ENCODE results near the gene CIRBP.

DNA sequence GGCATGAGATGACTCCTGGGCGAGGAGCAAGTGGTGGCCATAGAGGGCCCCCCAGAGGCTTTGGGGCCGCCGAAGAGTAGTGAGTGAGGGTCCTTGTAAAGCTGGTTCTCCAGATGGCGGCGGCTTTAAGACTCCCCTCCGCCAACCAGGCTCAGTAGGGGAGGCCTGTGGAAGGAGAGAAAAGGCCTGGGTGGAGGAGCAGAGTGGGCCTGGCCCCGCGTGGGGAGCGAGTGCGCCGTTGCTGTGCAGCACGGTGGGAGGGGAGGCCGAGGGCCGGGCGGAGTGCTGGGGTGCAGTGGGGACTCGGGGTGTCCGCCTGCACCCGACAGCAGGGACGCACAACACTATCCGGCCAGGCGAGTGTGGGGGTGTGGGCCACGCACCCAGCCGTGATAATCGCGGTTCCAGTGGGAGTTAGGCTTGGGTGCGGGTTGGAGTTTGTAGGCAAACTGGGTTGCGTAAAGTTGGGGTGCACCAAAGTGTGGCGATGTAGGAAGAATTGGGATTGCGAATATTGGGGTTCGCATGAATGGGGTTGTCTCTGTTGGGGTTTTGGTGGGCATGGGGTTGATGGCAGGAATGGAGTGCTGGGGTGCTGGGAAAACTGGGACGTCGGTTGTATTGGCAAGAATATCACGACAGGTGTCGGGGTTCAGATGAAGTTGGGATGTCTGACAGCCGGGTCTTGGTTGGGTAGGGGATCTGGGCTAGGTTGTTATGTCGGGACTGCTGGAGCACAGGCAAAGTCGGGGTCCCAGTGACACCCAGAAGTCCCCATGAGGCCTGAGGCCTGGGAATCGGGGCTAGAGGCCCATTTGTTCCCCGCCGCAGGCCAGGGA is 687 bp upstream of the CIRBP start:
- TF ChIP-seq, protein P1, sequence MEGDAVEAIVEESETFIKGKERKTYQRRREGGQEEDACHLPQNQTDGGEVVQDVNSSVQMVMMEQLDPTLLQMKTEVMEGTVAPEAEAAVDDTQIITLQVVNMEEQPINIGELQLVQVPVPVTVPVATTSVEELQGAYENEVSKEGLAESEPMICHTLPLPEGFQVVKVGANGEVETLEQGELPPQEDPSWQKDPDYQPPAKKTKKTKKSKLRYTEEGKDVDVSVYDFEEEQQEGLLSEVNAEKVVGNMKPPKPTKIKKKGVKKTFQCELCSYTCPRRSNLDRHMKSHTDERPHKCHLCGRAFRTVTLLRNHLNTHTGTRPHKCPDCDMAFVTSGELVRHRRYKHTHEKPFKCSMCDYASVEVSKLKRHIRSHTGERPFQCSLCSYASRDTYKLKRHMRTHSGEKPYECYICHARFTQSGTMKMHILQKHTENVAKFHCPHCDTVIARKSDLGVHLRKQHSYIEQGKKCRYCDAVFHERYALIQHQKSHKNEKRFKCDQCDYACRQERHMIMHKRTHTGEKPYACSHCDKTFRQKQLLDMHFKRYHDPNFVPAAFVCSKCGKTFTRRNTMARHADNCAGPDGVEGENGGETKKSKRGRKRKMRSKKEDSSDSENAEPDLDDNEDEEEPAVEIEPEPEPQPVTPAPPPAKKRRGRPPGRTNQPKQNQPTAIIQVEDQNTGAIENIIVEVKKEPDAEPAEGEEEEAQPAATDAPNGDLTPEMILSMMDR (IDR thresholded peaks at IDR 0.05): no peak
- TF ChIP-seq POLR2A (IDR thresholded peaks at IDR 0.05): no peak
